Tibial nerve (tissue), 3 donors: ENCODE data around the gene GPX6.

ENCODE experiments used
- POLR2A ChIP-seq, 2 donors: fragments of 450-650 bp; IDR thresholded peaks; one replicate each; pipeline ENCODE4 v1.6.1; 2017; ENCODE audit warnings: antibody characterized with exemption in 2 of 2, mild to moderate bottlenecking in 2 of 2, moderate library complexity in 2 of 2
- TF ChIP-seq, protein P1 (sequence below), 5 experiments: fragments of 200-600 bp in 3 of 5; fragments of 450-650 bp in 2 of 5; sonication (generic) in 3 of 5; IDR thresholded peaks; one replicate each; pipeline ENCODE4 v1.5.1; 2016 to 2019; ENCODE audit warnings: antibody characterized with exemption in 5 of 5, mild to moderate bottlenecking in 3 of 5, moderate library complexity in 2 of 5

DNA sequence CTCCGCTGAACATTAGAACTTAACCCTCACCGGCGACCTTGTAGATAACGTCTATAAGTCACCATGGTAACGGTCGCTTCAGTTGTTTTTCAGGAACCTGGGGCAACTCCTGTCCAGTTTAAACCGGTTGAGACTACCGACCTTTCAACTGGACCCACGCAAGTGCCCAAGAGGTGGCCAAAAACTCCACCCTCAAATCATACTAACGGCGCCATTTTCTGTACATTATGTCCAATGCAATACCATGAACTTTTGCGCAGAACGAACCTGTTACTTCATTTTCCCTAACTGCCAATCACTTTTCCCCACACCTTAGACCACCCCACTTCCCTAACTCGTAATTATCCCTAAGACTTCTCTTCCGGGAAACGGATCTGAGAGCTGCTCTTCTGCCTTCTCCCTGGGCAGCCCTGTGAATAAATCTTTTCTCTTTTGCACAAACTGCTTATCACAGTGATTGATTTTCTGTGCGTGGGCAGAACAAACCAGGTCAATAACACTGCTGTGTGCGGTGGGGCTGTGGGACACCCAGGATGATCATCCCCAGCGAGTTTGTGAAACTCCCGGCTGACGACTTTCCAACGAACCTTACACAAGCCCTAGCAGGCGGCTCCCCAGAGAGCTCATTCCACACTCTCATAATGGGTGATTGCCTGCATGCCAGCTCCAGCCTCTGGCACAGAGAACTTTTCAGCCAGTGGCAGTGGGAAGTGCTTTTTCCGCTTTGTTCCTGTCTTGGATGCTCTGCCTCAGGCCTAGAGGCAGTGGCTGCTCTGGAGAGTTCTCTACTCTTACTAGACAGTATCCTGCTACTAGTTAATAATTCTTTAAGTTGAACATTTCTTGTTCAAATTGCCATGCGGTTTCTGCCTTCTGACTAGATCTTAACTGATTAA lies 38.6 kb upstream of the GPX6 start:
- no peak for TF ChIP-seq POLR2A (IDR thresholded peaks at IDR 0.05)
- TF ChIP-seq, protein P1, sequence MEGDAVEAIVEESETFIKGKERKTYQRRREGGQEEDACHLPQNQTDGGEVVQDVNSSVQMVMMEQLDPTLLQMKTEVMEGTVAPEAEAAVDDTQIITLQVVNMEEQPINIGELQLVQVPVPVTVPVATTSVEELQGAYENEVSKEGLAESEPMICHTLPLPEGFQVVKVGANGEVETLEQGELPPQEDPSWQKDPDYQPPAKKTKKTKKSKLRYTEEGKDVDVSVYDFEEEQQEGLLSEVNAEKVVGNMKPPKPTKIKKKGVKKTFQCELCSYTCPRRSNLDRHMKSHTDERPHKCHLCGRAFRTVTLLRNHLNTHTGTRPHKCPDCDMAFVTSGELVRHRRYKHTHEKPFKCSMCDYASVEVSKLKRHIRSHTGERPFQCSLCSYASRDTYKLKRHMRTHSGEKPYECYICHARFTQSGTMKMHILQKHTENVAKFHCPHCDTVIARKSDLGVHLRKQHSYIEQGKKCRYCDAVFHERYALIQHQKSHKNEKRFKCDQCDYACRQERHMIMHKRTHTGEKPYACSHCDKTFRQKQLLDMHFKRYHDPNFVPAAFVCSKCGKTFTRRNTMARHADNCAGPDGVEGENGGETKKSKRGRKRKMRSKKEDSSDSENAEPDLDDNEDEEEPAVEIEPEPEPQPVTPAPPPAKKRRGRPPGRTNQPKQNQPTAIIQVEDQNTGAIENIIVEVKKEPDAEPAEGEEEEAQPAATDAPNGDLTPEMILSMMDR (IDR thresholded peaks at IDR 0.05) = no peak
